Natural killer cell treated with Interleukin-12 subunit alpha and Interleukin-12 subunit beta and Interleukin-15 and Interleukin-18, amount 100 ng/mL, for 72 hours (primary cell): ENCODE measurements around the gene PPHLN1. TPM values are rescaled to one million over a fixed set of nuclear protein-coding genes. Genes with fewer than 3 reads are reported as not detected.

Experiments
- ATAC-seq, 2 donors: fragments of 150-1000 bp; cut with Tn5 transposase in 1 of 2; sonication (Bioruptor Pico), chemical (Tn5 transposase) in 1 of 2; 2 replicates each; pipeline ENCODE4 v1.10.0; 2021
- DNase-seq: peaks from one replicate; pipeline ENCODE4 v3.0.0; 2022; ENCODE audit warnings: low spot score
- H3K27ac Mint-ChIP-seq, 2 donors: 1 replicate in 1 of 2; 2 replicates in 1 of 2; pipeline ENCODE4 v1.8.0; 2022; ENCODE audit warnings: mixed read lengths in 2 of 2, mild to moderate bottlenecking in 1 of 2, moderate library complexity in 1 of 2
- H3K27me3 Mint-ChIP-seq, 2 donors: 1 replicate in 1 of 2; 2 replicates in 1 of 2; pipeline ENCODE4 v1.8.0; 2022; ENCODE audit warnings: mixed read lengths in 2 of 2
- H3K36me3 Mint-ChIP-seq: one replicate; pipeline ENCODE4 v1.8.0; 2022; ENCODE audit warnings: mixed read lengths
- H3K4me1 Mint-ChIP-seq, 2 donors: 1 replicate in 1 of 2; 2 replicates in 1 of 2; pipeline ENCODE4 v1.8.0; 2022; ENCODE audit warnings: low read depth in 2 of 2, mixed read lengths in 2 of 2, mild to moderate bottlenecking in 1 of 2
- H3K4me3 Mint-ChIP-seq: one replicate; pipeline ENCODE4 v1.8.0; 2022; ENCODE audit warnings: mixed read lengths
- H3K9me3 Mint-ChIP-seq: 2 replicates; pipeline ENCODE4 v1.8.0; 2022; ENCODE audit warnings: mixed read lengths
- total RNA-seq, 2 donors: library from RNA; stranded (reverse); gene quantifications; one replicate each; pipeline ENCODE4 v1.2.3, GENCODE V29; 2022

The PPHLN1 gene
- total RNA-seq, 2 donors from 2014 or later, result 85.0 to 90.1 TPM

- Mint-ChIP-seq H3K36me3 (peaks cover 41% of the 10 kb centered on the region), H3K4me3 (no peak overlapping the region)
Observed at GRCh38 chr12:42445891-42446290, 119.9 kb downstream of the PPHLN1 start.

GRCh38 chr12:42446761-42447160 lies 120.8 kb downstream of the PPHLN1 start:
- DNase-seq (no peak), ATAC-seq (no peak)
- Mint-ChIP-seq H3K9me3 (no peaks in the 10 kb centered on the region), H3K27ac (no peak overlapping the region), H3K27me3 (no peaks in the 10 kb centered on the region), H3K4me1 (peaks cover 0 to 8% of the 10 kb centered on the region in 2 donors), H3K4me3 (no peak overlapping the region), H3K36me3 (peaks cover 41% of the 10 kb centered on the region)

More at GRCh38 chr12:42445891-42446290, 119.9 kb downstream of the PPHLN1 start:
- H3K9me3 Mint-ChIP-seq, result no peaks in the 10 kb centered on the region
- H3K27ac Mint-ChIP-seq, result no peak overlapping the region
- peaks cover 0 to 8% of the 10 kb centered on the region in 2 donors for H3K4me1 Mint-ChIP-seq
- no peaks in the 10 kb centered on the region for H3K27me3 Mint-ChIP-seq
- ATAC-seq (no peak), DNase-seq (no peak)

GRCh38 chr12:42447371-42447786 lies 121.4 kb downstream of the PPHLN1 start:
- peaks cover 0 to 8% of the 10 kb centered on the region in 2 donors for H3K4me1 Mint-ChIP-seq
- DNase-seq (no peak), ATAC-seq (no peak)
- peaks cover 41% of the 10 kb centered on the region for H3K36me3 Mint-ChIP-seq
- H3K27ac Mint-ChIP-seq, result no peak overlapping the region
- H3K27me3 Mint-ChIP-seq, result no peaks in the 10 kb centered on the region
- no peaks in the 10 kb centered on the region for H3K9me3 Mint-ChIP-seq
- H3K4me3 Mint-ChIP-seq, result no peak overlapping the region

GRCh38 chr12:42448841-42449240 lies 122.9 kb downstream of the PPHLN1 start:
- peaks cover 0 to 8% of the 10 kb centered on the region in 2 donors for H3K4me1 Mint-ChIP-seq
- no peak for DNase-seq
- no peaks in the 10 kb centered on the region for H3K27me3 Mint-ChIP-seq
- H3K27ac Mint-ChIP-seq, result no peak overlapping the region
- H3K9me3 Mint-ChIP-seq, result no peaks in the 10 kb centered on the region
- no peak overlapping the region for H3K4me3 Mint-ChIP-seq
- ATAC-seq, result no peak
- H3K36me3 Mint-ChIP-seq, result peaks cover 41% of the 10 kb centered on the region

GRCh38 chr12:42450248-42450647 lies 124.3 kb downstream of the PPHLN1 start:
- ATAC-seq, result no peak
- H3K36me3 Mint-ChIP-seq, result peaks cover 30% of the 10 kb centered on the region
- no peak overlapping the region for H3K4me3 Mint-ChIP-seq
- H3K9me3 Mint-ChIP-seq, result no peaks in the 10 kb centered on the region
- DNase-seq, result no peak
- peak overlapping the region in 1 of 2 donors; percentile 6 for H3K27ac Mint-ChIP-seq
- H3K4me1 Mint-ChIP-seq, result peaks cover 0 to 8% of the 10 kb centered on the region in 2 donors
- H3K27me3 Mint-ChIP-seq, result no peaks in the 10 kb centered on the region

GRCh38 chr12:42458575-42458974 lies 132.6 kb downstream of the PPHLN1 start:
- ATAC-seq (no peak), DNase-seq (no peak)
- no peak overlapping the region for H3K4me3 Mint-ChIP-seq
- H3K27ac Mint-ChIP-seq, result no peak overlapping the region
- H3K27me3 Mint-ChIP-seq, result no peaks in the 10 kb centered on the region
- no peaks in the 10 kb centered on the region for H3K36me3 Mint-ChIP-seq
- H3K4me1 Mint-ChIP-seq, result no peaks in the 10 kb centered on the region
- H3K9me3 Mint-ChIP-seq, result no peaks in the 10 kb centered on the region

- no peaks in the 10 kb centered on the region for H3K36me3 Mint-ChIP-seq
- H3K9me3 Mint-ChIP-seq, result no peaks in the 10 kb centered on the region
- H3K27me3 Mint-ChIP-seq, result no peaks in the 10 kb centered on the region
- no peak overlapping the region for H3K4me3 Mint-ChIP-seq
- ATAC-seq (no peak), DNase-seq (no peak)
- H3K4me1 Mint-ChIP-seq, result no peaks in the 10 kb centered on the region
- no peak overlapping the region for H3K27ac Mint-ChIP-seq
Observed at GRCh38 chr12:42459336-42459847, 133.4 kb downstream of the PPHLN1 start.

GRCh38 chr12:42462486-42462885 lies 136.5 kb downstream of the PPHLN1 start:
- Mint-ChIP-seq H3K9me3 (no peaks in the 10 kb centered on the region), H3K4me3 (no peak overlapping the region), H3K27me3 (no peaks in the 10 kb centered on the region), H3K36me3 (no peaks in the 10 kb centered on the region), H3K4me1 (no peaks in the 10 kb centered on the region), H3K27ac (no peak overlapping the region)
- DNase-seq, result no peak
- no peak for ATAC-seq

GRCh38 chr12:42463671-42464070 lies 137.7 kb downstream of the PPHLN1 start:
- Mint-ChIP-seq H3K4me1 (peaks cover 4 to 5% of the 10 kb centered on the region in 2 donors), H3K9me3 (no peaks in the 10 kb centered on the region), H3K4me3 (no peak overlapping the region), H3K27me3 (no peaks in the 10 kb centered on the region), H3K36me3 (no peaks in the 10 kb centered on the region), H3K27ac (no peak overlapping the region)
- DNase-seq, result no peak
- no peak for ATAC-seq

- H3K27me3 Mint-ChIP-seq, result peaks cover 4 to 16% of the 10 kb centered on the region in 2 donors
- no peak overlapping the region for H3K27ac Mint-ChIP-seq
- ATAC-seq (no peak), DNase-seq (no peak)
- H3K4me1 Mint-ChIP-seq, result peaks cover 15 to 18% of the 10 kb centered on the region in 2 donors
- no peaks in the 10 kb centered on the region for H3K9me3 Mint-ChIP-seq
- no peaks in the 10 kb centered on the region for H3K36me3 Mint-ChIP-seq
- H3K4me3 Mint-ChIP-seq, result no peak overlapping the region
Observed at GRCh38 chr12:42468341-42468821, 142.4 kb downstream of the PPHLN1 start.

GRCh38 chr12:42468921-42469320 lies 143.0 kb downstream of the PPHLN1 start:
- Mint-ChIP-seq H3K9me3 (no peaks in the 10 kb centered on the region), H3K4me3 (peak overlapping the region; percentile 72), H3K27me3 (peaks cover 4 to 16% of the 10 kb centered on the region in 2 donors), H3K36me3 (no peaks in the 10 kb centered on the region), H3K4me1 (peaks cover 15 to 18% of the 10 kb centered on the region in 2 donors), H3K27ac (no peak overlapping the region)
- DNase-seq (no peak), ATAC-seq (peak; percentile 20 to 40)

- Mint-ChIP-seq H3K4me3 (peak overlapping the region; percentile 72), H3K27ac (no peak overlapping the region), H3K27me3 (peaks cover 4 to 16% of the 10 kb centered on the region in 2 donors), H3K9me3 (no peaks in the 10 kb centered on the region), H3K36me3 (no peaks in the 10 kb centered on the region), H3K4me1 (peaks cover 15 to 18% of the 10 kb centered on the region in 2 donors)
- DNase-seq, result no peak
- peak; percentile 59 to 72 for ATAC-seq
Observed at GRCh38 chr12:42469355-42470175, 143.6 kb downstream of the PPHLN1 start.

- ATAC-seq, result no peak
- no peaks in the 10 kb centered on the region for H3K9me3 Mint-ChIP-seq
- no peak overlapping the region for H3K27ac Mint-ChIP-seq
- no peaks in the 10 kb centered on the region for H3K36me3 Mint-ChIP-seq
- H3K4me3 Mint-ChIP-seq, result no peak overlapping the region
- H3K27me3 Mint-ChIP-seq, result peaks cover 4 to 16% of the 10 kb centered on the region in 2 donors
- DNase-seq, result no peak
- peaks cover 15 to 18% of the 10 kb centered on the region in 2 donors for H3K4me1 Mint-ChIP-seq
Observed at GRCh38 chr12:42472376-42472775, 146.4 kb downstream of the PPHLN1 start.

GRCh38 chr12:42473130-42473529 lies 147.2 kb downstream of the PPHLN1 start:
- Mint-ChIP-seq H3K4me1 (peaks cover 15 to 18% of the 10 kb centered on the region in 2 donors), H3K4me3 (no peak overlapping the region), H3K27me3 (peaks cover 7 to 24% of the 10 kb centered on the region in 2 donors), H3K36me3 (no peaks in the 10 kb centered on the region), H3K27ac (no peak overlapping the region), H3K9me3 (no peaks in the 10 kb centered on the region)
- DNase-seq, result no peak
- no peak for ATAC-seq
